Gastroesophageal sphincter (tissue), 4 donors: ENCODE data around the gene GINS2. TPM values are rescaled to one million over a fixed set of nuclear protein-coding genes. Genes with fewer than 3 reads are reported as not detected.

Source experiments
- ATAC-seq: fragments of 150-250 bp; one replicate; pipeline ENCODE4 v1.9.1; 2016; ENCODE audit warnings: mild to moderate bottlenecking, moderate library complexity
- H3K27ac ChIP-seq, 4 donors: fragments of 200-600 bp; sonication (generic) in 3 of 4; 1 replicate in 3 of 4; 2 replicates in 1 of 4; pipeline ENCODE4 v1.5.1; 2016 to 2019
- H3K27me3 ChIP-seq: fragments of 200-600 bp; sonication (generic); one replicate; pipeline ENCODE4 v1.5.1; 2019
- H3K36me3 ChIP-seq, 2 donors: fragments of 200-600 bp; sonication (generic); one replicate each; pipeline ENCODE4 v1.5.1; 2019; ENCODE audit warnings: control low read depth in 1 of 2
- H3K4me1 ChIP-seq, 3 donors: fragments of 200-600 bp; sonication (generic); 1 replicate in 2 of 3; 2 replicates in 1 of 3; pipeline ENCODE4 v1.5.1; 2016 to 2019; ENCODE audit warnings: control low read depth in 2 of 3
- H3K4me3 ChIP-seq, 2 donors: fragments of 200-600 bp; sonication (generic); one replicate each; pipeline ENCODE4 v1.5.1; 2019; ENCODE audit warnings: mild to moderate bottlenecking in 1 of 2, moderate library complexity in 1 of 2
- H3K9me3 ChIP-seq, 3 donors: fragments of 200-600 bp; sonication (generic); one replicate each; pipeline ENCODE4 v1.5.1; 2017 to 2019; ENCODE audit warnings: control low read depth in 2 of 3
- EP300 ChIP-seq: sonication (generic); formaldehyde crosslinking; IDR thresholded peaks from one replicate; pipeline ENCODE4 v1.6.1; 2017; ENCODE audit warnings: antibody characterized with exemption, mild to moderate bottlenecking
- POLR2A ChIP-seq, 2 donors: fragments of 450-650 bp; IDR thresholded peaks; one replicate each; pipeline ENCODE4 v1.6.1; 2017; ENCODE audit warnings: antibody characterized with exemption in 2 of 2, mild to moderate bottlenecking in 2 of 2, moderate library complexity in 1 of 2
- POLR2AphosphoS5 ChIP-seq: sonication (generic); formaldehyde crosslinking; IDR thresholded peaks from one replicate; pipeline ENCODE4 v1.6.1; 2017; ENCODE audit warnings: antibody characterized with exemption
- WGBS, 2 donors: methylation state at CpG; one replicate each; pipeline ENCODE4 v1.1.5; 2018; ENCODE audit warnings: low coverage in 1 of 2; 5-methylcytosine and 5-hydroxymethylcytosine counted together
- total RNA-seq, 4 donors: library from RNA; depleted of rRNA; stranded (reverse); fragments of >200 nt; gene quantifications; one replicate each; pipeline ENCODE4 v1.1.0, GENCODE V29; 2016
- TF ChIP-seq, protein P1 (sequence below), 4 experiments: fragments of 200-600 bp in 2 of 4; fragments of 450-650 bp in 2 of 4; sonication (generic) in 1 of 4; IDR thresholded peaks; one replicate each; pipeline ENCODE4 v1.5.1; 2017 to 2019; ENCODE audit warnings: antibody characterized with exemption in 4 of 4, mild to moderate bottlenecking in 2 of 4, moderate library complexity in 2 of 4

The GINS2 gene
- total RNA-seq, 4 donors from 2014 or later = 0.15 to 1.4 (median 0.66) TPM

- Histone ChIP-seq H3K27me3 (no peaks in the 10 kb centered on the region), H3K4me1 (peaks cover 0 to 8% (median 0%) of the 10 kb centered on the region in 3 donors), H3K27ac (no peak overlapping the region), H3K4me3 (no peak overlapping the region), H3K9me3 (no peaks in the 10 kb centered on the region), H3K36me3 (peaks cover 0 to 98% of the 10 kb centered on the region in 2 donors)
- TF ChIP-seq POLR2AphosphoS5 (no peak), EP300 (no peak), POLR2A (IDR thresholded peaks at IDR 0.05) (no peak)
- TF ChIP-seq, protein P1, sequence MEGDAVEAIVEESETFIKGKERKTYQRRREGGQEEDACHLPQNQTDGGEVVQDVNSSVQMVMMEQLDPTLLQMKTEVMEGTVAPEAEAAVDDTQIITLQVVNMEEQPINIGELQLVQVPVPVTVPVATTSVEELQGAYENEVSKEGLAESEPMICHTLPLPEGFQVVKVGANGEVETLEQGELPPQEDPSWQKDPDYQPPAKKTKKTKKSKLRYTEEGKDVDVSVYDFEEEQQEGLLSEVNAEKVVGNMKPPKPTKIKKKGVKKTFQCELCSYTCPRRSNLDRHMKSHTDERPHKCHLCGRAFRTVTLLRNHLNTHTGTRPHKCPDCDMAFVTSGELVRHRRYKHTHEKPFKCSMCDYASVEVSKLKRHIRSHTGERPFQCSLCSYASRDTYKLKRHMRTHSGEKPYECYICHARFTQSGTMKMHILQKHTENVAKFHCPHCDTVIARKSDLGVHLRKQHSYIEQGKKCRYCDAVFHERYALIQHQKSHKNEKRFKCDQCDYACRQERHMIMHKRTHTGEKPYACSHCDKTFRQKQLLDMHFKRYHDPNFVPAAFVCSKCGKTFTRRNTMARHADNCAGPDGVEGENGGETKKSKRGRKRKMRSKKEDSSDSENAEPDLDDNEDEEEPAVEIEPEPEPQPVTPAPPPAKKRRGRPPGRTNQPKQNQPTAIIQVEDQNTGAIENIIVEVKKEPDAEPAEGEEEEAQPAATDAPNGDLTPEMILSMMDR (IDR thresholded peaks at IDR 0.05) = no peak
- ATAC-seq = no peak
- 71 to 91% methylated on average over 1 to 4 of the region's 13 CpGs for WGBS, 2 donors
Observed at GRCh38 chr16:85665929-85666328, 22.8 kb downstream of the GINS2 start.

GRCh38 chr16:85665373-85665740 lies 23.4 kb downstream of the GINS2 start:
- WGBS, 2 donors = 50 to 73% methylated on average over 1 to 6 of the region's 12 CpGs
- no peaks in the 10 kb centered on the region for H3K9me3 ChIP-seq
- H3K27me3 ChIP-seq = no peaks in the 10 kb centered on the region
- TF ChIP-seq POLR2A (IDR thresholded peaks at IDR 0.05) (no peak), POLR2AphosphoS5 (no peak), EP300 (no peak)
- TF ChIP-seq, protein P1 (IDR thresholded peaks at IDR 0.05) = no peak
- H3K4me3 ChIP-seq = no peak overlapping the region
- peaks cover 0 to 14% (median 0%) of the 10 kb centered on the region in 3 donors for H3K4me1 ChIP-seq
- H3K27ac ChIP-seq = no peak overlapping the region
- peaks cover 0 to 99% of the 10 kb centered on the region in 2 donors for H3K36me3 ChIP-seq
- ATAC-seq = no peak

DNA sequence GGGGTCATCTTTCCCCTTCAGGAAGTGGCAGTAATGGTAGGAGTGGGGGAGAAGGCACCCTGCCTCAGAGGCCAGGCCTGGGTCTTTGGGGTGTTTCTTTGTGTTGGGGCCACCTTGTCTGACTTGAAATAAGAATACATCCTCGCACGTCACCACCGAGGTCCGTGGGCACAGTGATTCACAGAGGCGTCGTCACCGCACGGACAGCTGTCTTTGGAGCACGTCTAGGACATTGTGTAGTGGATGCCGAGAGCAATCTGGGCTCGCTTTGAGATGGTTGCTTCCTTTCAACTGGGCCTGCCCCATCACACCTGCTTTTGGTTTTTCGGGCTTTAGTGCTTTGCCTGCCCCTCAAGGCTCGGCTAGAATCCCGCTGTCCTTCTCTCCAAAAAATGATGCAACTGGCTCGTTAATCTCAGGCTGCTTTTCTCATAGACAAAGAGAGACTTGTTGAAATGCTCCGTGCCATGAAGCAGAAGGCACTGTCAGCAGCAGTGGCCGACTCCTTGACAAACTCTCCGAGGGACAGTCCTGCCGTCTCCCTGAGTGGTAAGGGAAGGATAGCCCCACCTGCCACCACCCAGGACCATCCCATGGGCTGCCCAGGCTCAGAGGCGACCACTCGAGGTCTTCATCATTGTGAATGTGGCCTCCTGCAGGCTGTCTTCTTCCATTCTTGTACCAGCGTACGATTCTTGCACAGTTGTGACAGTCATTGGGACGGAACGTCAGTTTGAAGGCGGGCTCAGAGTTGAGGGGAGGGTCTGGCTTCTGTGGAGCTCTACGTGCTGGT lies 24.0 kb downstream of the GINS2 start:
- 93 to 95% methylated on average over 7 to 9 of the region's 27 CpGs for WGBS, 2 donors
- Histone ChIP-seq H3K36me3 (peaks cover 0 to 98% of the 10 kb centered on the region in 2 donors), H3K9me3 (no peaks in the 10 kb centered on the region), H3K27ac (no peak overlapping the region), H3K4me3 (no peak overlapping the region), H3K4me1 (peaks cover 0 to 19% (median 4%) of the 10 kb centered on the region in 3 donors), H3K27me3 (no peaks in the 10 kb centered on the region)
- ATAC-seq = no peak
- TF ChIP-seq POLR2AphosphoS5 = no peak
- TF ChIP-seq EP300 = no peak
- TF ChIP-seq, protein P1 (IDR thresholded peaks at IDR 0.05) = no peak
- TF ChIP-seq POLR2A (IDR thresholded peaks at IDR 0.05) = no peak

- no peaks in the 10 kb centered on the region for H3K27me3 ChIP-seq
- H3K4me3 ChIP-seq = no peak overlapping the region
- 46% methylated on average over 7 of the region's 12 CpGs; no CpG with 5 or more reads in 1 of the 2 donors for WGBS, 2 donors
- H3K27ac ChIP-seq = no peak overlapping the region
- peaks cover 0 to 94% of the 10 kb centered on the region in 2 donors for H3K36me3 ChIP-seq
- peaks cover 0 to 28% (median 7%) of the 10 kb centered on the region in 3 donors for H3K4me1 ChIP-seq
- ATAC-seq = no peak
- no peak for TF ChIP-seq POLR2A (IDR thresholded peaks at IDR 0.05)
- no peak for TF ChIP-seq EP300
- TF ChIP-seq, protein P1 (IDR thresholded peaks at IDR 0.05) = no peak
- no peak for TF ChIP-seq POLR2AphosphoS5
- H3K9me3 ChIP-seq = no peaks in the 10 kb centered on the region
Observed at GRCh38 chr16:85663891-85664321, 24.8 kb downstream of the GINS2 start.
